ENCODE measurements around the gene IL12A.

The IL12A gene

DNA sequence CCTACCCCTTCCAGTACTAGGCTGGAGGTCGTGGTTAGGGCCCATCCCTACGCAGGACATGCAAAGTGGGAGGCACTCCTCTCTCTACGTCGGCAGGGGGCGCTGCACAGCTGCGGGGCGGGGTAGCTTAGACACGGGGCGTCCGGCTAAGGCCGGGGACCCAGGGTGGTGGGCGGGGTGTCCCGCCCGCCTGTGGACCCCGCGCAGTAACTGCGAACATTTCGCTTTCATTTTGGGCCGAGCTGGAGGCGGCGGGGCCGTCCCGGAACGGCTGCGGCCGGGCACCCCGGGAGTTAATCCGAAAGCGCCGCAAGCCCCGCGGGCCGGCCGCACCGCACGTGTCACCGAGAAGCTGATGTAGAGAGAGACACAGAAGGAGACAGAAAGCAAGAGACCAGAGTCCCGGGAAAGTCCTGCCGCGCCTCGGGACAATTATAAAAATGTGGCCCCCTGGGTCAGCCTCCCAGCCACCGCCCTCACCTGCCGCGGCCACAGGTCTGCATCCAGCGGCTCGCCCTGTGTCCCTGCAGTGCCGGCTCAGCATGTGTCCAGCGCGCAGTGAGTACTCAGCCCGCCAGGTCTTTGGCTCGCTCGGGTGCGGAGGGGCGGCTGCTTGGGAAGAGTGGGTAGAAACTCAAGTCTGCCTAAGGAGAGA is at the start of gene IL12A:
TSS of gene IL12A (plus strand) at position 219 of the 655 bp plus-strand sequence.
- DNase-seq (ENCODE audit: extremely low spot score, insufficient read length, low read depth) = peak; percentile 79
- FAIRE-seq = peak; percentile 96

DNA sequence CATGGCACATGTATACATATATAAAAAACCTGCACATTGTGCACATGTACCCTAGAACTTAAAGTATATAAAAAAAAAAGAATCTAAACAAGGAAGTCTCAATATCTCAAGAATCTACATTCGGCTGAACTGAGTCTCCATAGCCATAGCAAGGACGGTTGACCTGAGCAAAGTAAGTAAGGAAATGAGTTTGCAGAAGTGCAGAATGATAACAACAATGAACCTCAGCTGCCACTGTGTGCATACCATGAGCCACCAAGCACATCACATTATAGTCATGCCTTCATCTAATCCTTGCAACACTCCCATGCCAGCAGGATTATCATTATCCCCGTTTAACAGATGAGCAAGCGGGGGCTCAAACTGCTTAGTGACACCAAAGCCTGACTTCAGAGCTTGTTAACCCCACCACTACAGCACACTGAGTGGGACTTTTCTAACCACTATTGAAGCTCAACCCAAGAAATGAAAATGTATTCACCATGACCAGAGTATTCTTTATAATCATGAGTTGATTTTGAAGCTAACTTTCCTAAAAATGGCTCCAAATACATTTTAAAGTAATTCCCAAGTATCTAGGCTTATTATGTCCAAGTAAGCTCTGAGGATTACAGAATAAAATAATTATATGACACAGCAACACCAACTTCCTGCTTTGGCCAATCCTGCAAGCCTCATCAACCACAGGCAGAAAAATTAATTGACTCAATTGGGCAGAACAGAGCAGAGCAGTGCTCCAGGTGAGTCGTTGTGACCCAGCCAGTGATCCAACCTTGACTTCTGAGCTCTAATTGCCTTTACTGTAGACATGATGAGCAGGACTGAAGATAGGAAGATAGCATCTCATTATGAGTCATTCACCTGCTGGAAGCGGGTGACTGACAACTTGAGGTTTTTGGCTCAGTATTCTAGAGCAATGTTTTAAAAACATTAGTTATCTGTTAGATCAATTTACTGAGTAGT is 47.3 kb upstream of the IL12A start:
- peak; percentile 31 for FAIRE-seq

DNA sequence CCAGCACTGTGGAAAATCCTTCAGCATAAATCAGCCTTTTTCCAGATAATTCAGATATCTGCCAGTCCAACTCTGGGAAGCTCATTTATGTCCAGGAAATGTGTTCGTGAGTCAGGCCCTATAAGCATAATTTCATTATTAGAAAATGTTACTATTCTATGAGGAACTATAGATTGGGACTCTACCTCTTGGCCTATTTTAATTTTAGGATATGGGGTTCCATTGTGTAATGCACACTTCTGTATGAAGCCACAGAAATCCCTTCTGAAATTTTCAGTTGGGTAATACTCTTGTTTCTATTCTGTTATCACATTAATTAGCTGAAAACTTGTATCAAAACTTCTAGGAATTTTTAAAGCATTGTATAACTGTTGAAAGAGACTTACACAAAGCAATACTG is 43.9 kb upstream of the IL12A start:
- FAIRE-seq (no peak), DNase-seq (ENCODE audit: extremely low spot score, insufficient read length, low read depth) (no peak)

More for the DNA sequence above, 47.3 kb upstream of the IL12A start:
- DNase-seq (ENCODE audit: extremely low spot score, insufficient read length, low read depth) = no peak

DNA sequence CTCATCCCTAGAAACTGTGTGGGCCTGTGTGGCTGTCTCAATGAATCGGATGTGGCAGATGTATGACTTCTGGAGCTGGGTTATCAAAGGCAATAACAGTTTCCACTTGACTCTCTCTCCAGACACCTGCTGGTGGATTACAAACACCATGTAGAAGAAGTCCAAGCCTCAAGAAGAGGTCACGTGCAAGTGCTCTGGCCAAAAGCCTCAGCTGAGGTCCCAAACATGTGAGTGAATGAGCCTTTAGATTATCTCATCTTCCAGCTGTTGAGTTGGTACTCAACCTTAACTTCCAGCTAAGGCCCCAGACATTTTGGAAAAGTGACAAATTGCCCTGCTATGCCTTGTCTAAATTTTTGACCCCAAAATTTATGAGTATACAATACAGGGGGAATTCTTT is 42.7 kb upstream of the IL12A start:
- FAIRE-seq = no peak

DNA sequence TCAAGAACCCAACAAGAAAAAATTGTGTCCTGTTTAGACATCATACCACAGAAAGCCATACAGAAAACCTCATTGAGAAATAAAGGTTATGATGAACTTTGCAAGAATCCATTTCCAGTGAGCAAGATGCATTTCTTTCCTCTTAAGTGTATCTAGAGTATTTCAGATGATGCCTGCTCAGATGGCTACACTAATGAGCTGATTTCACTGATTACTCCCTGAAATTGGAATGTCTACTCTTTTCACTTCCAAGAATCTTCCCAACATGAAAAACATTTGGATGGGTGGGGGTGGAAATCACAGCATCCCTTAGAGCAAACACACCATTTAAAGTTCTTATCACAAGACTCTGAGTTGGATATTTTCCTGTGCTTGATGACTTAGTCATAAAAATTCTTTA is 41.4 kb upstream of the IL12A start:
- FAIRE-seq = no peak
- DNase-seq (ENCODE audit: extremely low spot score, insufficient read length, low read depth) = no peak

More for the DNA sequence above, 42.7 kb upstream of the IL12A start:
- no peak for DNase-seq (ENCODE audit: extremely low spot score, insufficient read length, low read depth)

DNA sequence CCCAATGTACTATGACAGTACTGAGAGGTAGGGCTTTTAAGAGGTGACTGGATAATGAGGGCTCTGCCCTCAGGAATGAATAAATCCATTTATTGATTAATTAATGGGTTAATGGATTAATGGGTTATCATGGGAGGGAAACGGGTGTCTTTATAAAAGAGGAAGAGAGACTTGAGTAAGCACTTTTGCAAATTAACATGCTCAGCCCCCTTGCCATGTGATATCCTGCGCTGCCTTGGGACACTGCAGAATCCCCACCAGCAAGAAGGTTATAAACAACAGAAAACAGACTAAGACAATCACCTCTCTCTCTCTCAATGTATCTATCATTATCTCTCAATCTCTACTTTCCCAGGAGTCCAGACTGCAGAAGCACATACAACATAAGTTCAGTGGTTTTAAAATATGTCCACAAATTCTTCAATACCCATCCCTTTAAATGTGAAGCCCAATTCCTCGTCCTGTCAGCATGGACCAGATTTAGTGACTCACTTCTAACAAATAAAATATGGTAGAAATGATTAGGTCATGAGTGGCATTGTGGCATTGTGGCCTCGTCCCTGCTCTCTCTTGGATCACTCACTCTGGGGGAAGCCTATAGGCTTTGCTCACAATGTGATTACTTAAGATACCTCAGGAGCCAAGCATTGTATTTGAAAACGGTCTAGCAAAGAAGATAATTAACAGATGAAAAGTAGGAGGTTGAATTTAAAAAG is 40.0 kb upstream of the IL12A start:
- no peak for DNase-seq (ENCODE audit: extremely low spot score, insufficient read length, low read depth)
- FAIRE-seq = peak; percentile 62

DNA sequence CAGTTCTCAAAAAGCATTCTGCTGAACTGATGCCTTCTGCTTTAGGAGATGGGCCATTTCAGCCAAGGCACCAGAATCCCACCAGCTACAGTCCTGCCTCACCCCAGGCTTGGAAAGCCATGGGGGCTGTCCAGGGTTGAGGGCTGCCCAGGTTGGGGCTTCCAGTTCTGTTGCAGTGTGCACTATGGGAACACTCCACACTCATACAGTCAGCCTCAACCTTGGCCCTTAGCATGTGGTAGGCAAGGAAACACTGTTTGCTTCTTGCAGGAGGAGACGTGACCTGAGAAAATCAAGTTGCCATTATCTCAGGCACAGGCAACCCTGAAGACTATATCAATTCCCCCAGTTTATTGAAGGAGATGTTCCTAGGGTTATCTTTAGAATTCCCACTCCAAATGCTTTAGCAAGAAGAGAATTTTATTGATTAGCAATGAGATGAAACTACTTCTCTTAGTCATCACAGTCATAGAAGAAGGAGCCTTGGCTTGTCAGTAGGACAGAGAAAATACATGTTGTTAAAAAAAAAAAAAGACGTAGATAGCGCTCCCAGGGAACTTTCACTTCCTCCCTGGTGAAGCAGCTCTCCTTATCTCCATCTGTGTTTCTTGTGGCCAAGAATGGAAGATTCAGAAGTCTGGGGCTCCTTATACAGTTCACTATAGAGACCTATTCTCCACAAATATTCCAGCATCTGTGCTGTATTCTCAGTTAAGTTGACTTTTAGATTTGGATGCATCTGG is 38.3 kb upstream of the IL12A start:
- DNase-seq (ENCODE audit: extremely low spot score, insufficient read length, low read depth) = no peak
- FAIRE-seq = peak; percentile 74

DNA sequence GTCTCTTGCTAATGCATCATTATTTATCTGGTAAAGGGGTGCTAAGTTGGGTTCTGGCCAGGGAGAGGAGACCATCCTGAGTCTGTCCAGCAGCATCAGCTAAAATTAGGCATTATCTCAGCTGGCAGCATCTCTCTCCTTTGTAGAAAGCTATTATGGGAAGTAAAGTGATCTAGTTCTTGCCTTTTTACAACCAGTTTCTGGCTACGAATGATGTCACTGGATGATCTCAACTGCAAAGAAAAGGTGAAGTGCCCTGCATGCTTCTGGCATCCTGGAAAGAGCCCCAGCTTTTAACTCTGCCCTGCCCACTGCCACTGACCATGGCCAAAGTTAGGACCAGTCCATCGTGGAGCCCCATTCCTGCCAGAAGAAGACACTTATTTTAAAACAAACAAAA is 37.1 kb upstream of the IL12A start:
- DNase-seq (ENCODE audit: extremely low spot score, insufficient read length, low read depth) (no peak), FAIRE-seq (no peak)

DNA sequence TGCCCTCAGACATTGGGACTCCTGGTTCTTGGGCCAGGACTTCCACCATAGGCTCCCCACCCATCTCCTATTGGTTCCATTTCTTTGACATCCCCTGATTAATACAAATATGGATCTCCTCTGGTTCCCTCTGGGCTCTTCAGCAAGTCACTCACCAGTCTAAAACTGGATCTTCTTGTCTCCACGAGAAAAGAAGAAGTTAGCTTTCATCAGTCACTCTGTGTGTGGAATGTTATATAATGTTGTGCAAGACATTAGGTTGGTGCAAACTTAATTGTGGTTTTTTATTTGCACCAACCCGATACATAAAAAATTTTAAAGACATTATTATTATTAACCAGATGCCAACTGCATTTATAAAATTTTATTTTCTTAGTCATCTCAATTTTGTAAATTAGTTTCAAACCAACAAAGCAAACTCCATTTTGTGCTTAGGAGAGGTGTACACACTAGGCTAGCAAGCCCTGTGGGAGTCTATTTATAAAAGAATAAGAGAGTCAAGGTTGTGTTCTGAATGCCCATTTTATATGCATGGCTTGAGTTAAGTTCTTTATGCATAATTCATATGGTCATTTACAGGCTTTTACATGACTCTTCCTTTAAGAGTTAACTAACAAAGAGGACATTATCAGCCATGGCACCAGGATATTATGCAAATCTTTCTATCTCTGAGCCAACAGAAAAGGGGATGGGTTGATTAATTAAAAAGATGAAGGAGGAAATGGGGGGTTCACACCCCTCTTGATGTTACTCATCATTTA is 35.1 kb upstream of the IL12A start:
- DNase-seq (ENCODE audit: extremely low spot score, insufficient read length, low read depth) = no peak
- no peak for FAIRE-seq

DNA sequence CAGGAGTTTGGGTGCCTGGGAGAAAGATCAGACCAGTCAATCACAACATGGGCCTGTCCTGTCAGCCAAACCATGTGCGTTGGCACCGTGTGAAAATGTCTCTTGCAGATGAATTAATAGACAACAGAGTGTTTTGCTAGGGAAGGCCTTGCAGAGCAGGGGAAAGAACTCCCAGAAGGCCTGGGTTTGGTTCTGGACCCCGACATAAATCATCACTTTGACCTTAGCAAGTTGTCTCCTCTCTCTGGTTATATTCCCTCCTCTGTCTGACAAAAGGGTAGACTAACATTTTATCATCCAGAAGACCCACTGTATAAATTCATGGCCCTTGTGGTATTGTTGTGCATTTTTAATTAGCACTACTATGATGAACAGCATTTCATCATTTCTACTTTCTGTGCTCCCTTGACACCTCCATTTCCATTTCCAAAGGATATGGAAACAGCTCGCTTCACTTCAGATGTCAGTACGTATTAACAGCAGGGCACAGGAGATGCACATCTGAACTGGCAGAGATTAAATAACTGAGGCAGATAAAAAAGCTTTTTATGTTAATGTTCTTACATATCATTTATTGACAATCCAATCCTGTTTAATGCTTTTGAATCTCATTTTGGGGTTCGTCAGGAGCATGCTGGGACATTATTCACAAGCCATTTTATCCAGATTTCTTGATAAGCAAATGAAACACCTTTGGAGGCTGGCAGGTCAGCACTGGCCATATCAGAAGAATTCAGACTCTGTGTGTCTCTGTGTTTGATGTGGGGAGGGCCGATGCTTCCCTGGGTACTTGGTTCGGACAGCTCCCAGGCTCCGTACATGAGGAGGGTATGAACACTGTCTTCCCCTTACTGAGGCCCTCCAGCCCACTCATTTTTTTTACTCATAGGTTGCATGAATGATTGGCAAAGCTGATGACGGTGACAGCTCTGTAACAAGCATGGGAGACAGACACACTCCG is 28.2 kb upstream of the IL12A start:
- no peak for FAIRE-seq

DNA sequence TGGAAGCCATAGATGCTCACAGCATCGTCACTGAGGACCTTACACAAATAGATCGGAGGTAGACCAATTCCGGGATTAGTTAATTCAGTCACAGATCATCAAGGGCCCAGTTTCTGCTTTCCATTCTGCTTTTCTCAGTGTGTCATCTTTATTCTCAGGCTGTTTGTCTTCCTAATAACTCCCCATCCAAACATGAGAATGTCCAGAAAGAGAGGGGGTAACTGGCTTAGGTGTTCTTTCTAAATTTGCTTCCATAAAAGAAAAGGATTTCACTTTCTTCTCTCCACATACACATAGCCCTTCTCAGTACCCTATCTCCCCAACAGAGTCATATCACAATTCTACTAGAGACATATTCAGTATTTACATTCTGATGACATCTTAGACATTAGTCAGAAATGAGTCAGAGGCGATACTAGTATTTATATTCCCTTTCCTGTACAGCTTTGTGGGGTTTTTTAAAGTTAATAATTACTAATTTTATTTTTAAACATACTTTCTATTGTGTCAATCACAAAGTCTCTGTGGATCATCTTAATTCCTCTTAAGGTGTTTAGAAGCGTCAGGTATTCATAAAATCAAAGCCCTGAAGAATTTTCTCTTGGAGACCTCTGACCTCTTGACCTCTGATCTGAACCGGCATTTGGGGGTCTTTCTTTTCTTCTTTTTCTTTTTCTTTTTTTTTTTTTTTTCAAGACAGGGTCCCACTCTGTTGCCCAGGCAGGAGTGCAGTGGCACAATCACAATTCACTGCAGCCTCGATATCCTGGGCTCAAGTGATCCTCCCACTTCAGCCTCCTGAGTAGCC is 24.3 kb upstream of the IL12A start:
- DNase-seq (ENCODE audit: extremely low spot score, insufficient read length, low read depth) = peak; percentile 67

More for the DNA sequence above, 28.2 kb upstream of the IL12A start:
- DNase-seq (ENCODE audit: extremely low spot score, insufficient read length, low read depth) = no peak

DNA sequence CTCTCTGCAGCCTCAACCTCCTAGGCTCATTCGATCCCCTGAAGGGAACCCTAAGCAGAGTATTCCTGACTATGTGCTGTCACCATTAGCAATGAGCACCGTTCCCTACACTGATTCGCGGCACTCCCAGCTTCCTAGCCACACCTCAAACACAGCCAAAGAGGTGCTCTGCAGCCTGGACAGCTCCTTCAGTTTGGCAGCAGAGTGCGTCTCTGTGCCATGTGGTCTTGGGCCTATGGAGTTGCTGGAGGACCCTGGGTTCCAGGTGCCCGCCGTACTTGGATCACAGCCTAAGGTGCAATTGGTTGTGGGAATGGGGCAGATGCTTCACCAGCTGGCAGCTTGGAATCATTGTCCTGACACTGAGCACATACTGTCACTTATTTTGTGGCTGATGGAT is 17.3 kb upstream of the IL12A start:
- FAIRE-seq (no peak), DNase-seq (ENCODE audit: extremely low spot score, insufficient read length, low read depth) (no peak)

More for the DNA sequence above, 24.3 kb upstream of the IL12A start:
- FAIRE-seq = peak; percentile 88

DNA sequence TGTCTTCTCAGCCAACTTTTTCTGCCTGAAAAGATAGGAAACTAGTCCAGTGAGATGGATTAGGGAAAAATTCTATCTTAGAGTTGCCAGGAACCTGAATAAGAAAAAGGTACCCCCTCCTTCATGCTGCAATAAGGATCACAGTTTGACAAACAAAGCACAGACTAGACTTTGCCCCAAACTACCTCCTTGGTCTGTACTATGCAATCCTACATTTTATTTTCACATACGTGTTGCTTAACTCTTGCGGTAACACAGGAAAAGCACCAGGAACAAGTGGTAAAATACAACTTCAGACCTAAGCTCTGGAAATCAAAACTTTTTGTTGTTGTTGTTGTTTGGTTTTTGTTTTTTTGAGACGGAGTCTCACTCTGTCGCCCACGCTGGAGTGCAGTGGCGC is 11.3 kb upstream of the IL12A start:
- FAIRE-seq (no peak), DNase-seq (ENCODE audit: extremely low spot score, insufficient read length, low read depth) (no peak)

DNA sequence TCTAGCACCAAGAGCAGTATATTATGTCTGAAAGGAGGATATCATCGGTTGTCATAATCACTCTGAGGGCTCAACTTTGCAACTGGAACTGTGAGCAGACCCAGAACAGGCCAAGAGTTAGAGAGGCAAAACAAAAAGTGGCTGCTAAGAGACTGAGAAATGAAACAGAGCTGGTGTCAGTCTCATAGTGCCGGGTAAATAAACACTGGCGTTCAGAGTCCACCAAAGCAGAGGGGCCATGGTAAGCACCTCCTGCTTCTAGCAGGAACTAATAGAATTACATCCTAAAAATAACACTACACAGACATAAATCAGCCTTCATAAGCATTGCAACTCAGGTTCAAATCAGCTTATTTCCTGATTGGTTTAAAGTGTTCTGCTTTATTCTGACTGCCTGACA is 10.3 kb upstream of the IL12A start:
- DNase-seq (ENCODE audit: extremely low spot score, insufficient read length, low read depth) = no peak
- FAIRE-seq = no peak

DNA sequence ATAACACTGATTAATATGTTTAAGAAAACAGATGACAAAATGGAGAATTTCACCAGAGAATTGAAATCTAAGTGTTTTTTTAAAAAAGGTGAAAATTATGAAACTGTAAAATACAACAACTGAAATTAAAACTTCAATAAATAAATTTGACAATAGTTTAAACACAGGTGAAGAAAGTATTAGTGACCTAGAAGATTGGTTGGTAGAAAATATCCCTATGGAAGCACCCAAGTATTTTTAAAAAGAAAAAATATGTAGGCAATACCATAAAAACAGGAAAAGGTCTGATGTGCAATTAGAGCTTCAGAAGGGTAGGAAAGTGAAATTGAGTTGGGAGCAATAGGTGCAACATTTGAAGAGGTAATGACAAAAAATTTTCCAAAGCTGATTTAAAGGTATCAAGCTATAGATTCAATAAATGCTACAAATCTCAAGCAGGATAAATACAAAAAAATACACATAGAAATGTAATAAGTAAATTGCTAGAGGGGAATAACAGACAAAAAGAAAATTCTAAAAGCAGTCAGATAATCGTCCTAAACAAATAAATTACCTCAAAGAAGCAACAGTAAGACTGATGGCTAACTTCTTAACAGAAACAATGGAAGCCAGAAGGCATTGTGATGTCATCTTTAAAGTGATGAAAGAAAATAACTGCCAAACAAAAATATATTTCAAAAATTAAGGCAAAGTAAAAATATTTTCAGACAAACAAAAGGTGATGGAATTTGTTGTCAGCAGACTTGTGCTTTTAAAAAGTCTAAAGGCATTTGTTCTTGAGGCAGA is 9.5 kb upstream of the IL12A start:
- FAIRE-seq = no peak

DNA sequence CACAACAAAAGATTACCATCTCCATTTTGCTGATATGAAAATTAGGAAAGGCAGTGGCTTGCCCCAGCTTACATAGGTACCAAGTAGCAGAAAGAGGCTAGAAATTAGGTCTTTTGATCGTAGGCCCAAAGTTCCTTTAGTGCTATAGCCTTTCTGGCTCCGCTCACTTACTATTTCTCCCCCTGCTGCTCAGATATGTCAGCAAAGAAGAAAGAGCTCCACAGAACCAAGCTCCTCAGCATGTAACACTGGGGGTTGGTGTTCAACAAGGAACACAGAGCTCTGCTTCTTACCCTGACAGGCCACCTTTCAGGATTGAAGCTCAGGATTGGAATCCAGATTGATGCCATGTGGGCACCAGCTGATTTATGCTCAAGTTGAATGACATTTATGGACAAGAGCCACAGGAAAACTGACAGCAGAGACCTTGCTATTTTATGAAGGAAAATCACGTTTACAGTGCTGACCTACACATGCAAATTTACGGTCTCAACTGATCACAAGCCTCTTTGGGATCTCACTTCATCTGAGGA is 6.1 kb upstream of the IL12A start:
- FAIRE-seq = no peak
- DNase-seq (ENCODE audit: extremely low spot score, insufficient read length, low read depth) = no peak

More for the DNA sequence above, 9.5 kb upstream of the IL12A start:
- DNase-seq (ENCODE audit: extremely low spot score, insufficient read length, low read depth) = no peak
